Activated CD4-positive, alpha-beta T cell treated with anti-CD3 and anti-CD28 coated beads for 48 hours (primary cell): ENCODE measurements around the gene PHEX.

Source experiments
- DNase-seq: peaks from one replicate; pipeline ENCODE4 v3.0.0-alpha.2; 2020

Gene PHEX

DNA sequence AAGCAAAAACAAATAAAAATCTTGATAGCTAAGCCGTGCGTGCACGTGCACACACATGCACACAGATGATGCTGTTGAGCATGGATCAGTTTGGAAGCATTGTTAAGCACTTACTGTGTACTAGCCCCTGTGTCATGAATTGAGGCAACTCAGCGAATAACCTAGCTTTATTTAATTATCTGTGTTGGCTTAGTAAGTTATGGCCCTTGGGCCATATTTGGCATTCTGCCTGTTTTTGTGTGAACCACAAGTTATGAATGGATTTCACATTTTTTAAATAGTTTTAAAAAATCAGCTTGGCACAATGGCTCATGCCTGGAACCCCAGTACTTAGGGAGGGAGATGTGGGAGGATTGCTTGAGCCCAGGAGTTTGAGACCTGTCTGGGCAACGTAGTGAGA lies 126.9 kb downstream of the PHEX start:
- DNase-seq: no peak

DNA sequence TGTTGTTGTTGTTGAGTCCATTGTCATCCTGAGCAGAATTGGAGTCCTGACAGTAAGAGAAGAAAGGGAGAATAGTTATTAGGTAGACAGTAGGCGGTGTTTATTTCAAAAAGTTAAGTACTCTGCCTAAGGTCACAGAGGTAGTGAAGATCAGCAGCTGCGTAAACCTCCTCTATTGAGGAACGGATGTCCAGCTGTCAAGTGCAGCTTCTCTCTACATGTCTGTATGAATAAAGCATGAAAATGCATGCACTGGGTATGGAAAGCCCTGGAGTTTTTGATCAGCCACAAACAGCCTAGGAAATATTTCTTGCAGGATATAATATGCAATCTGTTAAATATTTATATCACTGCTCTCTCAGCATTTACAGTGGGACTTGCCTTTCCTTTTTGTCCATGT lies 131.2 kb downstream of the PHEX start:
- no peak for DNase-seq

DNA sequence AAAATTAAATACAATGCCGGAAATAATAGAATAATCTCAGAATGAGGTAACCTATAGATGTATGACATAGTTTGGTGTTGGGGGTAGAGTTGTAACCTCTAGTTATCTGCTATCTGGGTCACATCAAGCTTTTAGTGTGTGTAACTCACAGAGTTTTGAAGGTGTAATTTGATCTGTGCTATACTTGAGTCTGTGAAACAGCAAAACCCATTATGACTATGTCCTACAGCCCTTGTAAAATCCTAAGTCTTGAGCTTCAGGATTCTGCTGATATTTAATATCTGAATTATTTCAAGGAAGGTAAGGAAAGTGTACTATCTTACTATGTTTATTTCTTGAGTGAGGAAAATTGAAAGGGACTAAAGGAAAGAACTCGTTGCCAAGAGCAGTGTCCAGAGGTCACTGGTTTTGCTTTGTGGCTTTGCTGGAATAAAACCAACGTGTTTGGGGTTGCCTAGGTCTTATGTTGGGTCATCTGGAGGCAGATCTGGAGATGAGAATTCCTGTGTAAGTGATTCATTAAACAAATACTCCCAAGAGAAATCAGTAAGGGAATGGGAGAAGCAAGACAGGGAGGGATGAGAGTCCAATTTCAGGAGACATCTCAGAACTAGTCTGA lies 132.8 kb downstream of the PHEX start:
- no peak for DNase-seq

DNA sequence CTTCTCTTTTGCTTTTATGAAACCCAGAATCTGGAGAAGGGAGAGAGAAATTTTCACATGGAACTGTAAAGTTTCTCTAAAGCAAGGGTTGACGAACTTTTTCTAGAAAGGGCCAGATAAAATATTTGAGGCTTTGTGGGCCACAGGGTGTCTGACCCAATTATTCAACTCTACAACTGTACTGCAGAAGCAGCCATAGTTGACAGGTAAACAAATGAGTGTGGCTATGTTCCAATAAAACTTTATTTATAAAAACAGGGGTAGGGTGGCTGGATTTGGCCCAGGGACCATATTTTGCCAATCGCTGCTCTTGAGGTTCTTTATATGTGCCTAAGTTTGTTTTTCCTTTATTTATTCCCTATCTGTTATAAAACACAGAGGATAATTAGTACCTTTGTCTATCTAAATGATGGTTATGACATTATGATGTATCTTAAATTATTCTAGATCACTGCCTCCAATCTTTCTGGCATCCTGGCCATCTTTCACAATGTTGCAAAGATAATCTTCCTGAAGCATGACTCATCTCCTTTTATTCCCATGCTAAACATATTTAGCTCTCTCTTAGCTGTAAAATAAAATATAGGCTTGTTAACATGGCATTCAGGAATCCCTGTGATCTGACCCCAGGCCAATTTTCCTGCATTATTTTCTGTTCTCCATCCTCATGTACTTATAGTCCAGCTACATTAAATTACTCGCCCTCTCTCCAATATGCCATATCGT lies 133.8 kb downstream of the PHEX start:
- DNase-seq: no peak

DNA sequence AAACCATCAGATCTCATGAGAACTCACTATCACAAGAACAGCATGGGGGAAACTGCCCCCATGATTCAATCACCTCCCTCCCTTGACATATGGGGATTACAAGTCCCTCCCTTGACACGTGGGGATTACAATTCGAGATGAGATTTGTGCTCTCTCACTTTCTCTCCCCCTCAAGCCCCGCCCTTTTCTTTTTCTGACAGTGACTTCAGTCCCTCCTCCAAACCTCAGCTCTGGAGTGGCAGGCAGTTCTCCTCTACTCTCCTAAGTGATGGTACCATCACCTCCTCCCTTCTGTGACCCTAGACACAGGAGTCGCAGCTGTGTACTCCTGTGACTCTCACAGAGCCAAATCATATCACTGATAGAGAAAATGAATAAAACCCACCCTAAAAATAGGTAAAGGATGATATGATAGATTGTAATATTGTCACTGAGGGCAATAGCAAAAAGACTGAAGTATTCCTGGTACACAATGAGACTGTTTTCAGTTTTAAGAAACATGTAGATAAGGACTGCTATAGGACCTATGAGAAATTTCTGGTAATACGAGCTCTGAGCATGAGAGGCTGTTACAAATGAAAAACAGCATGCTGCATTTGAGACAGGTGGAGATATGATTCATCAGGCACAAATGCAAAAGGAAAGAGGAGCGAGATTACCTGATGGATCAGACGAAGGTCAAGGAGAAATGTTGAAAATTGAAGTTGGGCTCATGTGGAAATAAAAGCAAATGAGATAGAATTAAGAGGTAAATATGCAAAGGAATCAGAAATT lies 139.3 kb downstream of the PHEX start:
- DNase-seq: no peak

DNA sequence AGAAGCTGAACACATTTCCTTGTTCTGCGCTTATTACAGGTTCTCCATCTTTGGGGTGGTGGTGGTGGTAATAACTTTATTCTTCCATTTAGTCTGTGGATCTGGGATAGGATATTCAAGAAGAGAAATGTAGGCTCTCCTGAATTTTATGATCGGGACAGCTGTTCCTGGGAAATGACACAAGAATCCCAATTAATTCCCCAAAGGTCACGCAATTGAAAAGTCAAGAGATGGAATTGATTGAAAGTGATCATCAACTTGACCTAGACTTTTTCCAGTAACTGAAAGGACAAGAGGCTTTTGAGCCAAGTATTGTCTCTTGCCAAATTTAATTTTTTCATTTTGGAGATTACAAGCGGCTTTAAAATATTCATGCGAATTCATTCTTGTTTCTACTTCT lies 141.8 kb downstream of the PHEX start:
- DNase-seq: no peak

DNA sequence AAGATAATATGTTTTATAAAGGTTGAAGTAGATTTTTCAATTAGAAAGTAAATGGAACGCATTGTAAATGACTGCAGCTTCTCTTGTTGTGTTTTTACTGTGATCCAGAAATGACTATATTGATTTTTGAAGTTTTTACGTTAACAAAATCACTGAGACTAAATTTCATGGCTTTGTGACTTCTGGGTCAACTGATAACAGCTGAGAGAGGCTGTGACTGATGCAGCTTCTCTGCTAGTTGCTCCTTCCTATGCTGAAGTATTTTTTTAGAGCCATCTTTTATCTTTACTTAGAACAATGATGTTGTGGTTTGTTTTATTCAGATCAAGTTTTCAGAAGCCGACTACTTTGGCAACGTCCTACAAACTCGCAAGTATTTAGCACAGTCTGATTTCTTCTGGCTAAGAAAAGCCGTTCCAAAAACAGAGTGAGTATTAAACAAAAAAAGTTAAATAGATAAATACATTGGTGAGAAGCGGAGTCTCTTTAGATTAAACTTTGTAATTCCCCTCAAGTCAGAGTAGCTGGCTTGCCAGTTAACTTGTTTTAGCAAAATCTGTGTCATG lies 145.9 kb downstream of the PHEX start:
- DNase-seq: no peak

DNA sequence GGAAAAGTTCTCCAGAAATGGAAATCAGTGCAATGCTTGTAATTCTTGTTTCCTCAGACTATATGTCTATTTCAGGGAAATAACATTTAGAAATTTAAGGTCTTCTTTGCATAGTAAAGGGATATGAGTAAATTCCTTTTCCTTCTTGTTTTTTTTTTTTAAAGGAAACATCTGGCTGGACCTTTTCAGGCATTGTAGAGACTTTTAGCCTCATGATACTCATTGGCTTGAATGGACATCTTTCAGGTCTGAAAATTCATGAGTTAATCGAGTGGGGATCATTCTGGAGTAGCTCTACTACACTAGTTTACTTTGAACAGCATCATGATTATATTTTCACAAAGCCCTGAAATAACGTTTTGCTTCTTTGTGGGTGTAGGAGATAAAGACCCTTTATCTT lies 152.0 kb downstream of the PHEX start:
- no peak for DNase-seq

DNA sequence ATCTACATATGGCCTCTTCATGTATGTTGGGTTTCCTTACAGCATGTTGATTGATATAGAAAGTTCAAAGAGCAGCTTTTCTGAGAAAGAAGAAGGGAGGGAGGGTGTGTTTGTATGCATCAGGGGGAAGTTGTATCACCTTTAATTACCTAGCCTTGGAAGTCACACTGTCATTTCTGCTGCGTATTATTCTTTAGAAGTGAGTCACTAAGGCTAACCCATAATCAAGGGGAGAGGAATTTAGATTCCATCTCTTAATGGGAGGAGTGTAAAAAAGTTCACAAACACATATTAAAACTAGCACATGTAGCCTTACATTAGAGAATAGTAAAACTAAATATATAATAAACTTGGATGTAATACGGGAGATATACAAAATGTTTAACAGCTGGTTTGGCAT lies 154.0 kb downstream of the PHEX start:
- no peak for DNase-seq

DNA sequence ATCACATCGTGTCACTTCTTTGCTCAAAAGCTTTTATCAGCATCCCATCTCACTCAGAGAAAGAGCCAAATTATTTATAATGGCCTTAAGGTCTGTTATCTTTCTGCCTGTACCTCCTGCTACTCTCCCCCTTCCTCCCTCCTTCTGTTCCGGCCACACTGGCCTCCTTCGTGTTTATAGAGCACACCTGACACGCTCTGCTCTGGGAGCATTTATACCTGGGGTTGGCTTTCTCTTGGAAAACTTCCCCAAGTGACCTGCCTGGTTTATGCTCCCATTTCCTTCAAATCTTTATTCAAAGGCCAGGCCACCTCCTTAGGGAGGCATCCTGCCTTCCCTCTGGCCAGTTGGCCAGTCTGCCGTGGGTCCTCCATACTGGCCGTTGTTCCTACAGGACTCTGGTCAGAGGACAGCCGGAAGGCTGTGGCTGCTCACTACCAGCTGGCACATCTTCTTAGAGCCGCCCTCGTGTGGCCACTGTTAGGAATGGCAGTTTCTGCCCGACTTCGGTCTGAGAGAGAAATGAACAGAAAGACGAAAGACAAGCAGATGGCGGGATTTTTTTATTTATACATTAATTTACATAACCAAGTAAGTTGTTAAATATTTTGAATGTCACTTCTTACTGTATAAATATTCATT lies 160.4 kb downstream of the PHEX start:
- DNase-seq: peak; percentile 61

DNA sequence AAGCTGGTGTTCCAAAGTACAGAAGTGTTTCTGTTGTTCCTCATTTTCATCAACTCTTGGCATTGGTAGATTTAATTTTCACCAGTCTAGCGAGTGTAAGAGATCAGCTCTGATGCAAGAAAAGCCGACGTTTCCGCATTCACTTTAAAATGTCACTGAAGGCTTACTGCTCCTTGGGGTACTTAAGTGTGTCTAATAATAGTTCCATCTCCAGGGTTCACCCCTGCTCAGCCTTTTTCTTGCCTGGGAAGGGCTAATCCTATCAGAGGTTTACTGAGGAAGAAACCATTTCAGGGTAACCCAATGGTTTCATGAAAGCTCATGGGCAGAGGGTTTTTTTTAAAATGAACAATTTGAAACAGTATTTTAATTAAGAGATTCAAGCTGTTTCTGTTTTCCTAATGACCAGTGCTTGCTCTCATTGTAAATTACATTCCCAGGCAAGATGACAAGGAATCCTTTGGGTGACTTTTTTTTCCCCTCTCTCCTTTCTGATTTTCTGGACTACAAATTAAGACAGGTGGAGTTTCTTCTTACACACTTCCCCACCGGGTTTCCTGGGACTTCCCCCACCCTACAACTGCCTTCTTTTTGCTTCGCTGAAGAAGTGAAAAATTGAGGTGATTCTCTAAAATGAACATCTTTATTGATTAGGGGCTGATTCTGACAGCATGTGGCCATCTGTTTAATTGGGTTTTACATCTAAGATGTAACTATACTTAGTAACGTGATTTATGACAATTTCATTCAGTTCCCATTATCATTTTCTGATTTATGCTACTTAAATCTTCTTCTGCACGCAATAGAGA lies 161.9 kb downstream of the PHEX start:
- no peak for DNase-seq

DNA sequence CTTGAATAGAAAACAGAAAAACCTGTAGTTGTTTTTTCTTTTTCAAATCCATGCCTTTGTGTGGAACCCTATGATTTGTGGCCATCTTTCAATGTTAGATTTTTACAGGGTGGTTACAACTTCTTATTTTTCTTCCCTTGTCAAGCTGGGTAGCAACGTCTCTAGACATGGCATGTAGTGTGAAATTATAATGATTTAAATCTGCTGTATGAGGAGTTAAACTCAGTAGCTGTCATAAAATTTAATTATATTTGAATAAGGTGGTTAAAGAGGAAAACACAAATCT lies 162.5 kb downstream of the PHEX start:
- DNase-seq: no peak

DNA sequence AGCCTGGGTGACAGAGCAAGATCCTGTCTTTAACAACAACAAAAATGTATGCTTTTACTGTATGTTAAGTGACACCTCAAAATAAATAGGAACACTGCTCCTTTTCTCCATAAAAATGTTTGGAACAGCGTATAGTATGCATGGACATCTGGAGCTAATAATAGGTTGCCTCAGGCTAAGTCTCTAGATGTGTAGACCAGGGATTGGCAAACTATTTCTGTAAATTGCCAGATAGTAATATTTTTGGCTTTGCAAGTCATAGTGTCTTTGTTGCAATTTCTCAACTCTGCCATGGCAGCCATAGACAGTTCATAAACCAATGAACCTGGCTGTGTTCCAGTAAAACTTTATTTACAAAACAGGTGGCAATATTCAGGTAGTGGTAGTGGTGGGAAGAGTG lies 164.0 kb downstream of the PHEX start:
- DNase-seq: no peak

DNA sequence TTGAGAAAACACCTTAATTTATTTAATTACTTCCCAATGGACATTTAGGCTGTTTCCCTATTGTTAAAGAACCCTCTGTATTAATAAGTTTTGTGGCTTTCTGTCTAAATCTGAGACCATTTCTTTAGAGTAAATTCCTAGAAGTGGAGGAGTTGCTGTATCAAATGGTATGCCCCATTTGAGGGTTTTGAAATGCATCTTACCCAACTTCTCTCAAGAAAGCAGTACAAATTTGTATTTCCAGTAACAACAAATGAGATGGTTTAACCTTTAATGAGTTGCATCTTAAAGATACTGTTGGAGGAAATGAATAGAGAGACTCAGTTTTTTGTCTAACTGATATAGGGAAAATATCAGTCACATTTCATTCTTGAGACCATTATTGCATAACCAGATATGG lies 170.1 kb downstream of the PHEX start:
- DNase-seq: no peak

DNA sequence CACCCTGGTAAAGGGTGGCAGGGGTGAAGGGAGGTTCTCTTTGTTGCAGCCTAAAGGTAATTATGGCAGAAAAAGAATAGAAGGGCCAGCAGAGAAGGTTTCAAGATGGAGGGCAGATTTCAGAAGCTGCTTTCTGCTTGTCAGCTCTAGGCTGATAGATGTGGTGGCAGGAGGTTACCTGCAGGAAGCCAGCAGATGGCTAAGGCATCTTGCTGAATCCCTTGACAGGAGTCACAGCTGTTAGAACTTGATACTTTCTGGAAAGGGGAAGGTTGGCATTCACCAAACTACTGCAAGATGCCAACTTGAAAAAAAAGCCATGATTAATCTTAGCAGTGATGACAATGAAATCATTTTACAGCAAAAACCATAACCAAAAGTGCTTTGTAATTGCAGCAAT lies 171.1 kb downstream of the PHEX start:
- no peak for DNase-seq

DNA sequence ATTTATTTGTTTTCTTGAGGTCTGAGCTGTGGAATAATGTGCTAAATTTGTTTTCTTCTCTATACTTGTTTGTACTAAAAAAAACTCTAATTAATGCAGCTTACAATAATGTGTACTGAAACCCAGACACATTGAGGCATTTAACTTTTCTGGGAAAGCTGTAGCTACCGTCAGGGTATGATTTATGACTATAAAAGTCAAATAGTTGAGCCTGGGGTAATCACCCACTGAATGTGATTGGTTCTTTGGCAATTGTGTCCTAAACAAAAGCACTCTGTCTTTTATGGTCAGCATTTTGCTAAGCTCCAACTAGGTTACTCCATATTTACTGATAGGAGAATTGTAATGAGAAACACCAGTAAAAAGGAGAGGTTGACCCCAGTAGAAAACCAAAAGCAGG lies 174.7 kb downstream of the PHEX start:
- DNase-seq: no peak

DNA sequence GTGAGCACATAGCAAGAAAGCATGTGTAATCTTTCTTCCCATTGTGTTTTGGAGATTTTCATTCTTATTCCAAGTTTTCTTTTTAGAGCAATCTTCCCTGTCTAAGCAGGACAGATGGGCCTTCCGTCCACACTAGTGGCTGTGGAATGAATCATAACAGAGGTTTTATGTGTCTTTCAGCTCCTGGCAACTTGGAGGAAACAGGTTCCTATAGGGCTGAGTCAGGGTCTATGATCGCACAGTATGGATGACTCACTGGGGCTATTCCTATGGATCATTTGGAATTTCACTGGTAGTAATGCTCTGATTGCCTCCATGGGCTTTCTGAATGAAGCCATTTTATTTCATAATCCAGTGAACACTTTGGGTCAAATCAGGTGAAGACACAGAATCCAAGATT lies 188.8 kb downstream of the PHEX start:
- no peak for DNase-seq

DNA sequence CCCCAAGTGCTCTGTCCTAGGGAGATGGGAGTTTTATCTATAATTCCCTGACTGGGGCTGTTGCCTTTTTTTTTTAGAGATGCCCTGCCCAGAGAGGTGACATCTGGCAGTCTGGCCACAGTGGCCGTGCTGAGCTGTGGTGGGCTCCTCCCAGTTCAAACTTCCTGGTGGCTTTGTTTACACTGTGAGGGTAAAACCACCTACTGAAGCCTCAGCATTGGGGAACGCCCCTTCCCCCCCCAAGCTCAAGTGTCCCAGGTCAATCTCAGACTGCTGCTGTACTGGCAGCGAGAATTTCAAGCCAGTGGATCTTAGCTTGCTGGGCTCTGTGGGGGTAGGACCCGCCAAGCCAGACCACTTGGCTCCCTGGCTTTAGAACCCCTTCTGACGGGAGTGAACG lies 202.3 kb downstream of the PHEX start:
- no peak for DNase-seq

DNA sequence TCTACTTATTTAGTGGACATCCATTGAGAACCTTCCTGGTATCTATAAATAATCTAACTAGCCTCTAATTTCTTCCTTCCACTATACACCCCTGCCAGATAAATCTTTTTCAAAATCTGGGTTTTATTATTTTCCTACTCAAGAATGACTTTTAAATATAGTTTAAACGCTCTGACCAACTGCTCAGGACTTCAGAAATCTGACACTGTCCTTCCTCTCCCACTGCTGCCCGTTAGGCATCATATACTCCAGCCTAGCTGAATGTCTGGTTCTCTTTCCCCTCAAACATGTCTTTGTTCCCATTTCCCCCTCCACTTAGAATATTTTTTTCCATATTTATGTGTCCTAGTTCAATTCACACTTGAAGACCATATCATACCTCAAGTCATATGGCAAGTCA lies 205.4 kb downstream of the PHEX start:
- no peak for DNase-seq

DNA sequence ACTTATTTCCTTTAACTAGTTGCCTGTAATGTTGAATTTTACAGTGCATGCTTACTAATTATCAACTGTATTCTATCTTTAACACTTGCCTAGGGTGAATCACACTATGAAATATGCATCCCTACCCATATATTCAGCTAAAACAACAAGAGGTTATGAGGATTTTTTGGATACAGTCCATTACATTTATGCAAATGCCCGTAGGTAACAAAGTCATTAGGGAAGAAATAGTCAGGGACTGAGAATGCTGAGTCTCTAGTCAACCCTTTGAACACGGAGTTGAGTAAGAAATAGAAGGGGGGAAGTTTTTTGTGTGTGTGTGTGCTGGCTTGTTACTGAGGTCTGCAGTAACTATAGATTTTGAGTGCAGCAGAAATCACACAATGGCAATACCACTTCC lies 214.5 kb downstream of the PHEX start:
- DNase-seq: no peak

DNA sequence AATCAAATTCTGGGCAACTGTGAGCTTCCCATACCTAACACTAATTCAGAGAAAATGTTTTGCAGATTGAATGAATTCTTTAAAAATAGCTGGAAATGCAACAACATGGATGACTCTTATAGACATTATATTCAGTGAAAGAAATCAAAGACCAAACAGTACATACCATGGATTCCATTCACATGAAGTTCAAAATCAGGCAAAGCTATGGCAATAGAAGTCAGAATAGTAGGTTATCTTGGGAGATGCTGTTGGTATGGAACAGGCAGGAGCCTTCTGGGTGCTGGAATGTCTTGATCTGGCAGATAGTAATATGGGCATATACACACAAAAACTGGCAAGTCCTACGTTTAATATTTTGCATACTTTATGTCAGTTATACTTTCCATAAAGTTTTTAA lies 215.0 kb downstream of the PHEX start:
- no peak for DNase-seq

DNA sequence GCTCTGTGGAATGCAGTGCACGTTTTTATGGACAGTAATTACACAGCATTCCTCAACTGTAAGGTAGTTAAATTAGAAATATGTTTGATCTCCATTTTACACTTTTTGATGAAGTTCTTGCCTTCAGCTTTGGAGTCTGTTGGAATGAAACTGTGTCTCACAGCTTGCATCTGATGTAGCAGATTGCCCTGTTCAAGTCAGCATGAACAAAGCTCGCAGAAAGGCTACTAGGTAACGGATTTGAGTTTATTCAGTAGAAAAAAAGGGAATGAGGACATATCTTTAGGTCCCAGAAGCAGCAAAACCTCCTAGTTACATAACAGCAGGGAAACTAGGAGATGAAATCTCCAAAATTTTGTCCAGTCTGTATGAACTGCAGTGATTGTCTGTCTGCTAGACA lies 216.3 kb downstream of the PHEX start:
- no peak for DNase-seq

DNA sequence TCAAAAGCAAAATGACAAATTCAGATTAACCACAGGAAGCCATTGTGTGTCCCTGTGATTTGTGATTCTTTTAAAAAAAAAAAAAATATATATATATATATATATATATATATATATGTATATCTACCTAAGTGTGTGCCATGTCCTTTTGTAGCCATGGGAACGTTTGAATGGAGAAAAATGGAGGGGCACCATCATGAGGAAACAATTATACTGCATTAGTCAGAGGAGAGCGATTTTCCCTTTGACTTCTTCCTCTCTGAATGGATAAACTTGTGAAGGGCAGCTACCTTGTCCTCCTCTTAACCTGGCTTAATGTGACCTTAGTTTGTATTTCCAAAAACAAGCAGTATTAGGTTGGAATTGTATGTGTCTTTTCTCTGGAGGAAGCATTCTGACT lies 217.2 kb downstream of the PHEX start:
- DNase-seq: no peak
